Measurements from ENCODE around the gene CCIN.

The CCIN gene

DNA sequence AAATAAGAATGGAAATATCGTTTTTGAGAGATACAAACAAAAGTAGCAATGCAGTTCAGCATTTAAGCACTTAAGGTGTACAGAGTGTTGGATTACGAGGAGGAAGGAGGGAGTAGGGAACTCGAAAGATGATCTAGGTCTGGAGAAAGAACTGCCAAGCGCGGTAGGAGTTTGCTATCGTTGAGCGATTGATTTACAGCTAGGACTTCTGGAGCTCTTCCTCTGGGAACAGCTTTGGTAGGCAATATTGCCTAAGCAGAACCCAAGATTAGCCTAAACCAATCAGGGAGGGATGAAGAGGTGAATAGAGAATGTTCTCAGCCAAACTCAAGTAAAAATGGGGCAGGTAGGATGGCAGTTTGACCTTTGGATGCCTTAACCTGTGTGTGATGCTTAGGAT is 22.5 kb downstream of the CCIN start:
- DNase-seq (ENCODE audit: low read depth): no peak

DNA sequence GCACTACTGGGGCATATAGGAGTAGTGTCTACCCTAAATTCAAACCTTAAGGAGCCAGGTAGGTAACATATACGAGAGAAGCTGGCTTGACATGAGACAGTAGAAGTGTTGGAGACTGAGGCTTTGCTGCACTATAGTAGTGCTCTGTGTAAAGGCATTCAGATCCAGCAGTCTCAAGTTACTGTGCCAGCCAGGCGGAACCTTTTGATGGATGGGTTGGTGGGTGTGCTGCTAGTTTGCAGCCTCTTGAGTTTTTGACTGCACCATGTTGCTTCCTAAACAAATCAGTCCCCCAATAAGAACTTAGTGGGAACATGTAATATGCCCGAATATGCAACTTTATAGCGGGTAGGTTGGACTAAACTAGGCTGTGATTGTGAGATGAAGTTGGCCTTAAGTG is 23.0 kb downstream of the CCIN start:
- no peak for DNase-seq (ENCODE audit: low read depth)

DNA sequence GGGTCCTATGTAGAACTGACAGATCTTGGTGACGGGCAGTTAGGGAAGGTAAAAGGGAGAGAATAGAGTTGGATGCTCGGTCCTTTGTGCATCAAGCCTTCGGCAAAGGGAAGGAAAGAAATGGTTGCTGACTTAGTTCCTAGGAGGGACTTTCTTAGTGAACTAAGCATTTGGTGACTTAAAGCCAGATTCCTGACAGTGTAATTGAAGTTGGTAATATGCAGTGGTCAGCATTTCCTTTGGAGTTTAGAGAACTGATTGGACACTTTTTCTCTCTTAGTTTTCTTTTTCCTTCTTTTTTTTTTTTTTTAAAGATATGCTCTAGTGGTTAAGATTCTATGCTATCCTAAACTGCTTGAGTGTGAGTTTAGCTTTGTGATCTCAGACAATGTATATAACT is 23.8 kb downstream of the CCIN start:
- no peak for DNase-seq (ENCODE audit: low read depth)

DNA sequence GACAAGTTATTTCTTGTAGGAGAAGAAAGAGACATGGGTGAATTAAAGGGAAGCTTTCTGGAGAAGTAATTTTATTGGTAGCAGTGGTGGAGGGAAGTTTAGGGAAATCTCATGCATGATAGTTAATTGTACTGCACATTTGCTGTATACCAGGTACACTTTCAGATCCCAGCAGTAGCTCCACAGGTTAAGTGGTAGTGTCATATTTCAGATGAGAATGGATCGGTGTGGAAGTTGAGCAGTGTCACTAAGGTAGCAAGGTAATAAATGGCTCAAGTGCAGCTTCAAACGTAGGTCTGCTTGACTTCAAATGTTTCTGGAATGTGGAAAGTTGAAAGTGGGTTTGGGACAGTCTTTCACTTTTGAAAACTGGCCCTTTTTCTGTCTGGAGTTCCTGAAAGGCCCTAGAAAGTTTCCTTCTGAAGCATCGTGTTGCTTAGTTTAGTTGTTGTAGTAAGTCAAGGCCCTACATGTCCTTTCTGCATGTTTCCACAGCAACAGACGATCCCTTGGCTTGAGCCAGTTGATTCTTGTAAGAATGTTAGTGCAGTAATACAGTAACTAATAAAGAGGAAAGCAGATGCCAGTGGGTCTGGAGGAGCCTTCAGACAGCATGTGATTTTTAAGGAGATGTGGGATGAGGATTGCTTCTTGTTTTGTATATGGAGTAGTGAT is 25.3 kb downstream of the CCIN start:
- DNase-seq (ENCODE audit: low read depth): no peak

DNA sequence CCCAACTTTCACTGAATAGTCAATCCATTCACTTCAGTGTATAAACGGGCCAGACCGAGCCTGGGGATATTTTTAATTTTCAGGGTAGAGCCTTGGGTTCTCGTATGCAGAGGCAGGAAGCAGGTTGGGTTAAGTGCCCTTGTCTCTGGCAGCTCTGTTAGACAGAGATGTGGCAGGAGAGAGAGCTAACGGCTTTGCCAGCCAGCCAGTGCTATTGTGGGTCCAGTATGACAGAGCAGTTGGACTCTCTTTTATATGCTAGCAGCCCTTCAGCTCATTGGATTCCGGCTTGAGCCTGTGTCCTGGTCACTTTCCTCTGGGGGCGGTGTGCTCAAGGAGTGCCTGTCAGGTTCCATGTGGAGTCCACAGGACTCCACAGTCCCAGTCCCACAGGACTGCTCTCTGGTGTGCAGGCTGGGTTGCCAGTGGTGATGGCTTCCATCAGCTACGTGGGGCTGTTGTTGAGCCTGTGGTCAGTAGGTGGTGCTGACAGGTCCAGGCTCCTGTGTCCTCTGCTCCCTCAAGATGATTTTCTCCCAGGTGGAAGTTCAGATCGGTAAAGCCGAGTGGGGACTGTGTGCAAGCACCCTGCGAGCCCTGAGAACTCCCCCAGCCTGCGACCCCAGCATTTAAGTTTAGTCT is 35.8 kb downstream of the CCIN start:
- no peak for DNase-seq (ENCODE audit: low read depth)

DNA sequence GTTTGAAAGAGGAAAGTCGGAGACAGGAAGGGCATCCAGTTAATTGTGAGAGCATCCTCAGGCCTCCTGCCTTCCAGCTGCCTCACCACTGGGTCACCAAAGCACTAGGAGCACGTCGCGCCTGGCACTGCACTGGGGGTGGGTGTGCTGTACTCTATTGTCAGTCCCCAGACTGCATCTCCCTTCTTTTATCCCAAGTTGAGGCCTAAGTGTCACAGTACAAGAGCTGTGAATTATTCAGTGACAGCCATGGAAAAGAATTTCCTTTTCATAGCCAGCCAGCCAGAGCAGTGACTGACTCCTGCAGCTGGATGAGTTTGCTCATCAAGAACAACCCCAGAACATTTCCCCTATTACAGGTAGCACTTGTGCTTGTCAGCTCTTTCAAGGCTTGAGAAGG is 37.8 kb downstream of the CCIN start:
- DNase-seq (ENCODE audit: low read depth): no peak

DNA sequence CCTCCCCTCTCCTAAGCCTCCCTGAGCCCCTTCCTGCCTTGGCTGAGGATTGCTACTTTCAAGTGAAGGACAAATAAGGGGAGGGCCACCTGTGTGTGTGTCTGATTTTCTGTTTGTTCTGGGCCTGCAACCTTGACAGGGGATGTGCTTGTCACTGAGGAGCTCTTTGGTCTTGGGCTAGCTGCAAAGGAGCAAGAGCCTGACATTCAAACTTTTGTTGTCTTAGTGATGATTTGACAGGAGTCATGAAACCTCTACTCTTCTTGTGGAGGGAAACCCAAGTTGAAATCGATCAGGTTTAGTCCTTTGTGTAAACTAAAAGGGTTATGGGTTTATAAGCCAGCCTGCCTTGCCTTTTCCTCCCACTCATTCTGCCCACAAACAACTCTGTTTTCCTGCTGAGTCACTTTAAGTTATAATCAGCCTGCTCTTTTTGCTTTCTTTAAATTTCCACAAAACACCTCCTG is 38.4 kb downstream of the CCIN start:
- no peak for DNase-seq (ENCODE audit: low read depth)

DNA sequence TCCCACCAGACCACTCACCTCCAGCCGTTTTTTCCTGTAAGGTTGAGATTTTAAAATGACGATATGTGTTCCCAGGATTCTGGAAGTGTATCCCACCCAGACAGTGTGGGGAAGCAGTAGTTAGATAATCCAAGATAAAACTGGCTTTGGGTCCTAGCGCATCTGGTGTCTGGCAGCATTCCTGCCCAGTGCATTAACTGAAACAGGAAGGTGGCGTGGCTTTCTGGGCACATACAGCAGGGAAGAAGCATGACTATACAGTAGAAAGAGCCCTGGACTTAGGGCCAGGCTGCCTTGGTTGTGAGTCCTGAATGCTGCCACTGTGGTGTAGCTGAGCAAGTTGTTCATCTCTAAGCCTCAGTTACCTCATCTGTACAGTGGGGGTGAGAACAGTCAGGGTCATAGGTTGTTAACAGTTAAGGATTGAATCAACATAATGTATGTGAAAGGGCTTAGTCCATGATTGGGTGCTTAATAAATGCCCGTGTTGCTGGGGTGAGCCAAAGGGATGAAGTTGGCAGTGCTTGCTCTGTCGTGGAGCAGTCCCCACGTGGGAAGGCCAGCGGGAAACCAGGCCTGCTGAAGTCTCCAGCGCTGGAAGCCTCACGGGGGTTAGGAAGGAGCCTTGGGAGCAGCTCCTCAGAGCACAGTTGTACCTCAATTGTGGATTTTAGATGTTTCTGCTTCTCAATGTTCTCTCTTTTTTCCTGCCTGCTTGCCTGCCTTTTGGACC is 39.5 kb downstream of the CCIN start:
- no peak for DNase-seq (ENCODE audit: low read depth)

DNA sequence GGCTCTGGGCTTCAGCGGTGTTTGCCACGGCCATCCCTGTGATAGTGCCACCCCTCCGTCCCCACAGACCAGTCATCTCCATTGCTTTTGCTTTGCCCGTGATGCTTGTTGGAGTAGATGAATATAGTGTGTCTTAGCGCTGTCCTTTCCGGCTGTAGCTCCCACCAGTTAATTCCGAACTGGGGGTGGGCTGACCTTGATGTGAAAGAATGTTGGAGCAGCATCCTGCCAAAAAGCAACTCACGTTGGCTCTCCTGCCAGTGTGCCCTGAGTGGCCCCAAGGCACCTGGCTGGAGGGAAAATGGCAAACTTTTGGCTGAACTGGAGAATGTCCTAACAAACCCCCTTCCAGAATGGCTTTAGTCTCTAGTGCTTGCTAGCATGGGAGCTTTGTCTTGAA is 41.5 kb downstream of the CCIN start:
- no peak for DNase-seq (ENCODE audit: low read depth)

DNA sequence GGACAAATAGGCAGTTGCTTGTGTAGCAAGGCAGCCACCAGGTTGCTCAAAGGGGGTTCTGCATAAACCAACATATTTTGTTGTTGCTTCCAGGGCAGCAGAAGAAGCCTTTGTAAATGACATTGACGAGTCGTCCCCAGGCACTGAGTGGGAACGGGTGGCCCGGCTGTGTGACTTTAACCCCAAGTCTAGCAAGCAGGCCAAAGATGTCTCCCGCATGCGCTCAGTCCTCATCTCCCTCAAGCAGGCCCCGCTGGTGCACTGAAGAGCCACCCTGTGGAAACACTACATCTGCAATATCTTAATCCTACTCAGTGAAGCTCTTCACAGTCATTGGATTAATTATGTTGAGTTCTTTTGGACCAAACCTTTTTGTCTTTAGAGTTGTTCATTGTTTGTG is 42.3 kb downstream of the CCIN start:
- DNase-seq (ENCODE audit: low read depth): no peak

DNA sequence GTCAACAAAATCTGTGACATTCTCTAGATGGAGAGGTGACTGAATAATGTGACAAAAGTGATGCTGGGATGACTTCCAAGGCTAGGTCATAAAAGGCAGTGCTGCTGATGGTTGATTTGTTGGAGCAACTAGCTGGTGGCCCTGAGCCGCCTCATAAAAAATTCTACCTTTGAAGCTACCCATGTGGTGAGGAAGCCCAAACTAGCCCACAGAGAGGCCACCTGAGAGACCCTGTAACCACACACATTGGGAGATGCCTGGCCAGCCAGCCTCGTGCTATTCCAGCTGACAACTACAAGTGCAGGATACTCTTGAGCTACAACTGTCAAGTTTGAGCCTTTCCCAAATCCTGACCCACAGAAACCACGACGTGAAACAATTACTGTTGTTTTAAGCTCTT is 44.2 kb downstream of the CCIN start:
- no peak for DNase-seq (ENCODE audit: low read depth)

DNA sequence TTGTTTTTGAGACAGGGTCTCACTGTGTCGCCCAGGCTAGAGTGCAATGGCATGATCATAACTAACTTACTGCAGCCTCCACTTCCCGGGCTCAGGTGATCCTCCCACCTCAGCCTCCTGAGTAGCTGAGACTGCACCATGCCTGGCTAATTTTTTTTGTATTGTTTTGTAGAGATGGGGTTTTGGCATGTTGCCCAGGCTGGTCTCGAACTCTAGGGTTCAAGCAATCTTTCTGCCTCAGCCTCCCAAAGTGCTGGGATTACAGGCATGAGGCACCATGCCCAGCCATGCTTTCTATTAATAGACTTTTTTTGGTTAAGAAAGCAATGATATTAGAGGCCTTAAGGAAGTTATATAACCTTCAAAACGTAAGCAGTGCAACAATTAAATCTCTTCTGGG is 44.8 kb downstream of the CCIN start:
- no peak for DNase-seq (ENCODE audit: low read depth)

DNA sequence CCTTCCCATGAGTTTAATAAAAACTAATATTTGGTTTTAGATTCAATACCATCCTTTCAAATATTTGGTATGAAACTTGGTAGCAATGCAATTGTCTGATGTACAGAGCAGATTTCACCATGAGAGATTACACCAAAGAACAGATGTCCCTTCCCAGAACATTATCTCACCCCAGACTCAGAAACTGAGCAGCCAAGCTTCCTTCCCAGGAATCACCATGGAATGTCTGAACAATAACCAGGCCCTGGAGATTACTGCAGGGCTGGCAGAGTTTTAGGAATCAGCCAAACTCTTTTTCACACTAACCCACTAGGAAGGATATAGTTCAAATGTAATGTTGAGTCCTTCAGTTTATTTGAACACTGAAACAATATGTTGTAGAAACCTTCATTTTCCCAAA is 45.4 kb downstream of the CCIN start:
- no peak for DNase-seq (ENCODE audit: low read depth)

DNA sequence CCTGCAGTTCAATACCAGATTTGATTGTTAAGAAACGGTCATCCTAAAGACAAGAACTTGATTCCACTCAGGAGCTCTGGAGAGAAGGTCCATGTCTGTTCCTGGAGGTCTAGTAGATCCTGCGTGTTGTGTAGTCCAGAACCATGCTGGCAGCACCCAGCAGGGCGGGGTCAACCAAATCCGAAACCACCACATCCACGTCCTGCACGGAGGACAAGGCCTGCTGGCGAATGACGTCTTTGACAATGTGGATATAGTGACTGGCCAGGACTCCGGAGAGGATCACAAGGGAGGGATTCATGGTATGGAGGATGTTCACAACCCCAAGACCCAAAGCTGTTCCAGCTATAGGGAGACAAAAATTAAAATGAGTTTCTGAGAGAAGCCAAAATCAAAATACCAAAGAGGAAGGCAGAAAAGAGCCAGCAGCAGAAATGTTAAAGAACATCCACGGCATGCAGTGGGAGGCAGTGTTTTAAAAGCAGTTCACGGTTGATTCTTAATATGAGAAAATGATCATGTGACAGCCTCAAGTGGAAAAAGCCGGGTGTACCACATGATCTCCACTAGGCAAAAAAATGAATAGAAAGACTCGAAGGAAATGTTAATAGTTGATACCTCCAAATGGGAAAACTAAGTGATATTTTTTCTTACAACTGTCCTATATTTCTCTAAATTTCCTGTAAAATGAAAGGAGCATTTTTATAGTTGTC is 48.2 kb downstream of the CCIN start:
- DNase-seq (ENCODE audit: low read depth): no peak

DNA sequence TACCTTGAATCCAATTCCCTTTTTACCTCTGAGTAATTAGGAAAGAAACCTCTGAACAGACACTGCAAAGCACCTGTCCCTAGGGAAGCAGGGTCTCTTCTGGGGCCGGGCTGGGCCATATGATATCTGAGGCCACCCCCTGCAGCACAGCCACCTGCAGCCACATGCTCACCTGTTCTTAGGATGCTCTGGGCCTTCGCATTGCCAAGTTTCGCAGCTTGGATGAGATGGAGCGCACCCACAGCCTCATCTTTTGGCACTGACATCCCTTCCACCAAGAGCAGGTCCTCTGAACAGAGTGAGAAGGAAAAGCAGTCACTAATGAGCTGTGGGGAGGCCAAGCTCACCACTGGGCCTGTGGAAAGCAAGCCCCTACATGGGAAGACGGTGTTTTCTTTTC is 48.8 kb downstream of the CCIN start:
- DNase-seq (ENCODE audit: low read depth): no peak

DNA sequence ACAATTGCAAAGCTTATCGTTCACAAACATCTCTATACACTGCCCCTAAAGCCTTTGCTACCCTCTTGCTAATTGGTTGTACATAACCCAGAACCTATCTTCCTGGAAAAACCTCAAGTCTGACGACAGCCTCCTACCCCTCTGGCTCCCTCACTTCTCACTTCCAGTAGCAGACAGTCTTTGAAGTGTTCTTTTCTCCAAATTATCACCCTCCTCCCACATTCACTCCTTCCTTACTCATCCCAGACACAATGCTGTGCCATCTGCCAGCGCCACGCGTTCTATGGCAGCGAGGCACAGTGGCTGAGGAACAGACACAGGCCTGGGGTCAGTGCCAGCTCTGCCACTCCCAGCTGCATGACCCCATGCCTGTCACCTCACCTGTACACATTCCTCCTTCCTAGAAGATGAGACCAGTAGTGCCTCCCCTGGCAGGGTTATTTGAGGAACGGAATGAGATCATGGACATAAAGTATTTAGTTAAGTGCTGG is 49.3 kb downstream of the CCIN start:
- DNase-seq (ENCODE audit: low read depth): no peak

Data from non-pigmented ciliary epithelial cell (primary cell).